HL-60/S4 treated with phorbol 12-myristate 13-acetate at 8.2 ng/mL for 4 days and 3 days (cell line): ENCODE data around the gene GKN1.

Experiments
- in situ Hi-C: fragments of 300-500 bp; cut with MboI; formaldehyde crosslinking; loops from 2 replicates; pipeline ENCODE4 v1.15.0; 2022; ENCODE audit warnings: low sequenced_read_pairs

The GKN1 gene

DNA sequence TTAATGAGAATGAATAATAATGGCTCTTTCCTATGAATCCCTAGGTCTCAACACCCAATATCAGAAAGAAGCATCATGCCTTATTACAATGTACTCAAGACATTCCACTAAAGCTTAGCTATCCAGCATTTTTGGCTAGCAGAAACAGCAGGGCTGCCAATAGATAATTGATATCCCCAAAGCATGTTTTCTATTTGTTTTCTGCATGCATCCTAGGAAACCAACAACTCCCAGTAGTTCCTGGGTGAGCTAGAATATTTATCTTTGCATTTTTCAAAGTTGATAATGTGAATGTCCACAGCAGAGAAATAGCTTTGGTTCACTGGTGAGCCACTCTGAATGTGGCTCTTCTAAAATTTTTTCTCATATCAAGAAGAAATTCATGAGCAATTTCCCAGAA, 32.7 kb downstream of the GKN1 start:
- in situ Hi-C loops: no loop called here

DNA sequence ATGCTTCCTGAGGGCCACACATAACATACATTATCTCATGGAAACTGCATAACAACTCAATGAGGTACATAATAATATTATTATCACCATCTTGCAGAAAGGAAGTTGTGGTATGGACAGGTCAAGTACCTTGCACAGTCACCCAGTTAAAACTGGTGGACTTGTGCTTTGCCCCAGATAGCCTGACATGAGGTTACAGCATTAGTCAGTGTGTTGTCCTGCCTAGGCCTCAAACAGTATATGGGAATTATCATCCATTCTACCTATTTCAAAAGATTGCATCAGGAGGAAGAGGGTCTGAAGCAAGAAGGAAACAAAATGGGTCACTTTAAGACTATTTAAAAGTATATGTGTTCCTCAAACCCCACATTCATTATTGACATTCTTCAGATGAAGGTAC, 33.2 kb downstream of the GKN1 start:
- in situ Hi-C loops: no loop called here

DNA sequence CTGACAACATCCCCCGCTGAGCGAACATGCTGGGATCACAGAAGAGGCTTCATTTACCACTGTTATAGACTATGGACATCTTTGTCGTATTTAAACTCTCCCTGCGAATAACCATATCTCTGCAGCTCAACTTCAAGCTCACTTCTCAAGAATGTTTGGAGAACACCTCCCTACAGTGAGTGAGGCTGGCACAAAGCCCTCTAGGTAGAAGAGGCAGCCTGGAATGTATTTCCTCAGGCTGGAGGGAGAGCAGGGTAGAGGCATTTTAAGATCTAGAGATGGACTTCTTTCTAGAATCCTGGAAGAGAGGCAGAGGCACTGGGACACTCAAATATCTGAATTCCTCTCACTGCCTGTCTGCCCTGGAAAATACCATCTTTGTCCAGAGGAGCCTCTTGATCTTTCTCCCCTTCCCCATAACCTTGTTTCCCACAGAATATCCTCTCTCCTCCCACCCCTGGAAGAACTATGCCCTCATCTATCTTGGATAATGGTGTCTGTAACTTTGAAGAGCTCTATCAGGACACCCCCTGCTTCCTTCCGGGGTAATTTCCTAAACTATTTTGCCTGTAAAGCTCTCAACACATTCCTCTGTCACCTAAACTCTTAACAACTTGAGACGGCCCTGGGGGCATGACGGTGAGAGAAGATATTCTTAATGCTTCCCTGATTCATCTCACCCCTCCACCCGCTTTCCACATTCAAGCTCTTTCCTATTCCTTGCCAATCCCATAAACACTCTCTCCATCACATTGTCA, 36.2 kb downstream of the GKN1 start:
- in situ Hi-C loops: no loop called here

DNA sequence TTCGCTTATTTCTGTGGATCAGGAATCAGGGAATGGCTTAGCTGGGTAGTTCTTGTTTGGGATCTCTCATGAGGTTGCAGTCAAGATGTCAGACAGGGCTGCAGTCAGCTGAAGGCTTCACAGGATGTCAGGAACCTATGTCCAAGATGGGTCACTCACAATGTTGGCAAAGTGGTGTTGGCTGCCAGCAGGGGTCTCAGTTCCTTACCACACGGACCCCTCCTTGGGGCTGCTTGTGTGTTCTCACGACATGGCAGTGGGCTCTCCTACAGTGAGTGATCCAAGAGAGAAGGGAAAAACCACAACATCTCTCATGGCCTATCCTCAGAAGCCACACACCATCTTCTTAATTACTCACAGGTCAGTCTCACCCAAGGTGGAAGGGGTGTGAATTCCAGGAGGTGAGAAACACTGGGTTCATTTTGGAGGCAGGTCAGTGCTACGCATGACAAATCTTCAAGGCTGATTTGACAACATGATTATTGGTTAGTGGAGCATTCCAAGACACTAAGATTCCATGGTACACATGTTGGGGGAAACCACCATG, 37.2 kb downstream of the GKN1 start:
- in situ Hi-C loops: no loop called here

DNA sequence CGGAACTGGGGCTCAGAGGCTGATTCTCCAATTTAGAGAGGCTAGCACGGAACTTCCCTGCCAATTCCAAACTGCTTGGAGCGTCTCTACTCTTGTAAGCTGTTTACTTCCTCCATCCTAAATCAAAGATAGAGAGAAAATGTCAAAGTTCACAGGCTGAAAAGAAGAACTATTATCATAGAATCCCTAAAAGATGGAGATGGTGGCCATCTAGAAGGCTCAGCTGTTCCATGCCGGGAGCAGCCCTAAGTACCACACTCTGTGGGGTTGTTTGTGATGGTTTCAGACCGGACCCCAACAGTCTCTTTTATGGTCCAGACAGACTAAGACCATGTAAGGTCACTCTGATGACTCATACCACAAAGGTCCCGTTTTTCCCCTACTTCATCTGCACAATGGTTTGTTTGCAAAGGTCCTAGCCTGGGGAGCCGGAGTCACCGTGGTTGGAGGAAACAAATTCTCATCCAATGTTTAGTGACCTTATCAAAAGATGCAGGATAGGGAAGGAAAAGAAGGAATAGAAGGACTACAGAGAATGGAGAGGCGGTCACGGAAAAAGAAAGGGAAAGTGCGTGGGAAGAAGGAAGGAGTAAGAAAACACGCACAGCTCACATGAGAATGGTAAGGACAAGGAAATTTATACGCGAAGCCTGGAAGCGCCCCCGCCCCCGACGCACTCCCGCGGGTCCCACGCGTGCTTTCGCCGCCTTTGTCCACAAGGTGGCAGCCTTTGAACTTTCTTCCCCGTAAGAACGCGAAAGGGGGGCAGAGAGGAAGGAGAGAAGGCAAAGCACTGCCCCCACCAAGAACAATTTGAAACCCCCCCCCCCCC, 38.1 kb downstream of the GKN1 start:
- in situ Hi-C loops: no loop called here

DNA sequence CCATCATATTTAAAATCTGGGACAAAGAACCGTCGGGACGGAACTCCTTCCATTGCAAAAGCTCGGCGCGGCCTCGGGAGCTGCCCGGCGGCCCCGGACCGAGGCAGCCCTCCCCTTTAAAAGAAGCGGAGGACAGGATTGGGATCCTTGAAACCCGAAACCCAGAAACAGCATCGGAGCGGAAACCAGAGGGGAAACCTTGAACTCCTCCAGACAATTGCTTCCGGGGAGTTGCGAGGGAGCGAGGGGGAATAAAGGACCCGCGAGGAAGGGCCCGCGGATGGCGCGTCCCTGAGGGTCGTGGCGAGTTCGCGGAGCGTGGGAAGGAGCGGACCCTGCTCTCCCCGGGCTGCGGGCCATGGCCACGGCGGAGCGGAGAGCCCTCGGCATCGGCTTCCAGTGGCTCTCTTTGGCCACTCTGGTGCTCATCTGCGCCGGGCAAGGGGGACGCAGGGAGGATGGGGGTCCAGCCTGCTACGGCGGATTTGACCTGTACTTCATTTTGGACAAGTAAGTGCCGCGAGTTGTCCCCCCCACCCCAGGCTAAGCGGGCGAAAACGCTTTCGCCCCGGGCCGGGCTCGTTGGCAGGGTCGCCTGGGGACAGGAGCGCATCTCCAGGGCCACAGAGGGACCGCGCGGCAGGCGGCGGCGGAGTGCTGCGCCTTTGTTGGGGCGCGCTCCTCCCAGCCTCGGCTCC, 38.9 kb downstream of the GKN1 start, which contains the start of gene ANTXR1:
TSS of gene ANTXR1 (plus strand) at position 38 of the 698 bp plus-strand sequence. CDS start at position 359, 321 bp downstream.
- in situ Hi-C loops: no loop called here

DNA sequence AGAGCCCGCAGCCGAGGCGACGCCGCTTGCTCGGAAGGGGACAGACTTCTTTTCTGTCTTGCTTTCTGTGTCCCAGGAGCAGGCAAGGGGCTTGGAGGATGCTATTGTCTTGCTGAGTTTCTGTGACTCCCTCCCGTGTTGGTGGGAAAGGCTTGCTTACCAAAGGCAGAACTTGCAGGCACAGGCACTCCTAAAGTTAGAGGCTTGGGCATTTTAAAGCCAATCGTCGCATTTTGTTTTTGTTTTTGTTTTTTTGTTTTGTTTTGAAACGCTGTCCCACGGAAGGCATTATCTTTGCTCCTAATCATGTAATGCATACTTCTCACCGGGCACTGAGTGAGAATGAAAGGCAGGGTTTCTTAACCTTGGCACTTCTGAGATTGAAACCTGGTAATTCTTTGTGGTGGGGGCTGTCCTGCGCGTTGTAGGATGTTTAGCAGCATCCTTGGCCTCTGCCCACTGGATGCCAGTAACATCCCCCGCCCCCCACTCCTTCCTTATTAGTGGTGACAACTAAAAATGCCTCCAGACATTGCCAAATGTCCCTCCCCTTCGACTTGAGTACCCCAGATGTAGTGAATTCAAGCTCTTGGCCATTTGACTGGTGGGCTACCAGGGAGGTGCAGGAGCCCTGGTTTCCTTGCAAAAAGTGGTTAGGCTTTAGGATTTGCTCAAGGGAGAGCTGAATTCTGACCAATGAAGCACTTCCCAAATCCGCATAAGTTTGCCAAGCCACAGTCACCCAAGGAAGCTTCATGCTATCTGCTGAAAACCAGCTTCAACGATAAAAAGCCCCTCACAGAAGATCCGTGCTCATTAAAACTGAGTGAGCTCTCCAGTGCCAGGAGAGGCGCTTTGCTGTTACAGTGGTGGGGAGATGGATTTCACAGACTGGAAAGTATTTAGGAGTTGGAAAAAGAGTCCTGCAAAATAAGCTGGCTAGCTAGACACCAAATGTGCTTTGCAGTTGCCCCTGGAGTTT, 39.7 kb downstream of the GKN1 start:
- in situ Hi-C loops: no loop called here

DNA sequence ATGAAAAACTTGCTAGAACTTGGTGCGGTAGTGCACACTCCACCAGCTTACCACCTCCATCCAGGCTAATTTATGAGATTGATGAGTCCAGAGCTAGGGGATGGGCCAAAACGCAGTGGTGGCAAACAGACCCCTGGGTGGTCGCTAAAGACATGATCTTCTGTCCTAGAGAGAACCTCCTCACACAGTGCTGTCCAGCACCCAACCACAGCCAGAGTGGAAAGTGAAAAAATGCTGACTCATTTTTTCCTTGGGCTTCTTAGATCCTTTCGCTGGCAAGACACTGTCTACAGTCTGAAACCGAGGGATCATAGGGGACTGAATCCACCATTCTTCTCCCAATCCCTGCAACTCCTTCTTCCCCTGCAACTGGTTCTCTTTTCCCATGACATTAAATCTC, 42.6 kb downstream of the GKN1 start:
- in situ Hi-C loops: no loop called here

DNA sequence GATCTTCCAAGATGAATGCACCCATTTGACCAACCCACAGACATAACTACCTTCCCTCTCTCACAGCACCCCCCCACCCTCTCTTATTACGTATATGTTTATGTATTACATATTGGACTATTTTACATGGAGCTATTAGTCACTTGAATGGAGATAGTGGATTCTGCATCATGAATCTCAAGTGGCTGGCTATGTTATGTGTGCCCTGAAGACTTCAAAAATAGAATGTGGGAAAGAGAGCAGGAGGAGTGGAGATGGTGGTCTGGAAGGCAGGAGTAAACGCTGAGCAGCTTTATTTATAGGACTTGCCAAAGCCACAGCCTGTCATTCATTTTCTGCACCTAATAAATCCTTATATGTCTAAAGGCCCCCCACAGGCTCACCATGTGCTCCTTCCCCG, 43.4 kb downstream of the GKN1 start:
- in situ Hi-C loops: no loop called here

DNA sequence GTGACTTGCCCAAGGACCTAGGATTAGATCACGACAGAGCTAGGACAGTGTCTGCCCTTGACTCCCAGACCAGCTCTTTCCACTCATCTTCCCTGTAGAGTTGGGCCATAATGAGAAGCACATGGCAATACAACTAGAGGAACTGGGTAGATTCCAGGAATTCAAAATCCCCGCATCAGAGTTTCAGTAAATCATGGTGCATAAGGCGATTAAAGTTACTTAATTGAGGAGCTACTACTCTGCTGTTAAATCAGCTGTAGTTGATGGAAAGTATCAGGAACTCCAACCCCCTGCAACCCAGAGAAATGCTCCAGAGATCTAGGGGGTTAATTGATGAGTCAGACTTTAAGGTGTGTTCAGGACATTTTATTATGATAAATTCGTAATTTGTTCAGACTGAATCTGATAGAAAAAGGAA, 44.3 kb downstream of the GKN1 start:
- in situ Hi-C loops: no loop called here

DNA sequence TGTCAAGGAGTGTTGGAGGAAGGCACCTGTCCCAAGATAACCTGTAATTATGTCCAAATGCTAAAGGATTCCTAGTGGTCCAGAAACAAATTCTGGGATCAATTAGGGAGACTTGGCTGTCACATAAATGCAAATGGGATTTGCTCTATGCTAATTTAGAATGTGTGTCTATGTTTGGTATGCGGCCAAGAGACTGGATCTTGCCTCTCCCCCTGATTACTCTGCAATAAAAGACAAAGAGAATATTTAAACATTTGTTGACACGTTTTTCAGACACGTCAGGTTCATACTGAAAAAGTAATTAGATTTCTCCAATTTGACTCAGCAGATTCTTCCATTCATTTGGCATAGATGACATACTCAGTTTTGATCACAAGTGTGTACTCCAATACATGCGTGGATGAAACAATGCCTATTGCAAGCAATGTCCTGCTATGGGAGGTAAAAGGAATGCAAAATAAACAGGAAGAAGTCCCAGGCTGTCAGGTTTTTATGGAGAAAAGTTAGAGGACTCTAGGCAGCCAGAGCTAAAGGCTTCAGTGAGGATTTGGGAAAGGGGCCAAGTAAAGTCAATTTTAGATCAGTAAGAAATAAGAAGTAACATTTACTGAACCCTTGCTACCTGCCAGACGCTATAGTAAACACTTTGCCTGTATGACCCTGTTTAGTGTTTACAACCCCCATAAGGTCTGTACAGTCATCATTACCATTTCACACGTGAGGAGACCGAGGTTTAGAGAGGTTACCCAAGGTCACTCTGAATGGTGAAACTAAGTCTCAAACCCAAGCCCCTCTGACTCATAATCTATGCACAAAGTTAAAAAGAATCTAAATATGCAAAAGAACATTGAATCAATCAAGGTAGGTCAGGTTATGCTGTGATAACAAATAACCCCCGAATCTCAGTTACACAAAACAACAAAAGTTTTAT, 46.3 kb downstream of the GKN1 start:
- in situ Hi-C loops: loop anchor here (10.0 kb wide), 1 partner anchor 284 kb away; no protein-coding TSS in a partner anchor

DNA sequence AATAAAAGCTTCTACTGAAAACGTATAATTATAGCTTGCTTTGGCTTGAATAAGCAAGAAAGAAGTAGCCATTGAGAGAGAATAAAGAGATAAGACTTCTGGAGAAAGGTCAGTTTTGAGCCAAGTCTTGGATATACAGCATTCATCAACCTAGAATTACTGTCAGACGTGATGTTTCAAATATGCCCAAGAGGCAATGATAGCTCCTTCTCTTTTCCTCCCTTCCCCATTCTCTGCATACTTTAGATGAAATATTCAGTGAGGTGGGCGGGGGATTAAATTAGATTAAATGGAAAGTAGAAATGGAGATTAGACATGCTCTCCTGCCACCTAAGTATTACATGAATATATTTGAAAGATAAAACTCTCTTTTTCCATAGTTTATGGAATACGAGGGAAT, 47.3 kb downstream of the GKN1 start:
- in situ Hi-C loops: loop anchor here (10.0 kb wide), 1 partner anchor 283 kb away; no protein-coding TSS in a partner anchor

DNA sequence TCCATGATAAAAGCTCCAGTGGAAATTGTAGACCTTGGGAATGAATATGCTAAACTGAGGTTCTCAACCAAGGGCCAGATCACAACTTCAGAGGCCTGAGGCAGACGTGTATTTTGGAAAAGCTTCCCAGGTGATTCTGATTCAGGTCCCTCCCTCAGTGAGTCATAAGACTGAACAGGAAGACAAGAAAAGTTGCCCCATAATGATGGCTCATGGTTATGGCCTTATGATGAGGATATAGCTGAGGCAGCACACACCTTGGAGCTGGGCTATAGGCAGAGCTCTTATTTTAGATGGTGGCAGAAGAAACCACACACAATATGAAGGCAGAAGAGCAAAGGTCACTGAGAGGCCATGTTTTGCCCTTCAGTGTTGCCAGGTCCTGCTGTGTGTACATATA, 48.1 kb downstream of the GKN1 start:
- in situ Hi-C loops: loop anchor here (10.0 kb wide), 1 partner anchor 282 kb away; no protein-coding TSS in a partner anchor

DNA sequence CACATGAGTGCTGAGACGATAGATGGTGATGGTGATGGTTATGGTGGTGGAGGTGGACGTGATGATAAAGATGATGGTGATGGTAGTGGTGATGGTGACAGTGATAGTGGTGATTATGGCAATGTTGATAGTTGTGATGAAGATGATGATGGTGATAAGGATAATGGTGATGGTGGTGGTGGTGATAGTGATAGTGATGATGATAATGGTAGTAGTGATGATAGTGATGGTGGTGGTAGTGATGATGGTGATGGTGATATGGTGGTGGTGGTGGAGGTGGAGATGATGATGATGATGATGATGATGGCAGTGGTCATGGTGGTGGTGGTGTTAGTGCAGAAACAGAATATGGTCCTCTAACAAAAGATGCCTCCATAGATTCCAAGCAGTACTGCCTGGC, 48.8 kb downstream of the GKN1 start:
- in situ Hi-C loops: loop anchor here (10.0 kb wide), 1 partner anchor 282 kb away; no protein-coding TSS in a partner anchor

DNA sequence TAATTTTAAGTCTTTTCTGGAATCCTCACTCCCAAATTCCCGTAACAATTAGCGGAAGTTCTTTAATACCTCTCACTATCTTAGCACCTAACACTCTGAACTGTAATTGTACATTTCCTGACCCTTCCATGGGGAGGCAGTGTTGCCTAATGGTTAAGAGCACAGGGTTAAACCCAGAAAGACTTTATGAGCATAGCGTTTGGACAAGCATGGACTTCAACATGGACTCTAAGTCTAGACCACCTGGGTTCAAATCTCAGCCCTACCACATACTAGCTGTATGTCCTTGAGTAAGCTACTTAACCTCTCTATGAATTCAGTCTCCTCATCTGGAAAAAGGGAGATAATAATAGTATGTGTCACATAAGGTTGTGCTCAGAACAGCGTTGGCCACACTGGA, 51.6 kb downstream of the GKN1 start:
- in situ Hi-C loops: loop anchor here (10.0 kb wide), 1 partner anchor 279 kb away; no protein-coding TSS in a partner anchor

DNA sequence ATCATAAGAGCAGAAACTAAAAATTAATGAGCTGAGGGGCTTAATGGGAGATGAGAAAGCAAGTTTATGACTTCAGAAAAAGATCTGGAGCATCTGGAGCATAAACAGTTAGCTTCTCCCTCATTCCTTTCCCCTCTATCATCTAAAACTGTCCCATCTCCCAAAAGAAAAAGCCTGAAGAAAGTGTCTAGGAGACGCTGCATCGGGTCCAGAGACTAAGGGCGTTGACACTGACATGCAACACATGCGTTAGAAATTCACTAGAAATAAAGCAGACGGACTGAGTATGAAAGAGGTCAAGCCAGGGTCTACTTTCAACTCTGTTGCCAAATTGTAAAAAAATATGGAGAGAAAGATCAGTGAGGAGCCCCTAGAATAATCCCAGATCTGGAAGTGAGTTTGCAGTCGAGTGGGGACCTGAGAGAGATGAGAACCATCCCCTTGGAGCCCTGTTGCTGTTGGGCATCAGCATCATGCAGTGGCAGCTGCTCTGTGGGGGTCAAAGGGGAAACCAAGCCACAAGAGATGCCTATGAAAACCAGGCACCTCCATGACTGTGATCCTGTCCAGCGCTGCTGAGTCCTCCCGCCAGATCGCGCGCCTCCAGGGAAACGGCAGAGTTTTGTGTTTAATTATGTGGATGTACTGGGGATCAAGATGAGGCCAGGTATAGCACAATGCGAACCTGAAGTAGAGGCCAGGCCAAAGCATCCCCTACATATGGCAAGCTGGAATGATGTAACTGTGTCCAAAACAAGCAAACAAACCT, 52.4 kb downstream of the GKN1 start:
- in situ Hi-C loops: loop anchor here (10.0 kb wide), 1 partner anchor 278 kb away; no protein-coding TSS in a partner anchor
